Gastroesophageal sphincter (tissue), 4 donors: ENCODE measurements around the gene SPTLC3. TPM values are rescaled to one million over a fixed set of nuclear protein-coding genes. Genes with fewer than 3 reads are reported as not detected.

ENCODE experiments used
- ATAC-seq: fragments of 150-250 bp; one replicate; pipeline ENCODE4 v1.9.1; 2016; ENCODE audit warnings: mild to moderate bottlenecking, moderate library complexity
- H3K27ac ChIP-seq, 4 donors: fragments of 200-600 bp; sonication (generic) in 3 of 4; 1 replicate in 3 of 4; 2 replicates in 1 of 4; pipeline ENCODE4 v1.5.1; 2016 to 2019
- H3K27me3 ChIP-seq: fragments of 200-600 bp; sonication (generic); one replicate; pipeline ENCODE4 v1.5.1; 2019
- H3K36me3 ChIP-seq, 2 donors: fragments of 200-600 bp; sonication (generic); one replicate each; pipeline ENCODE4 v1.5.1; 2019; ENCODE audit warnings: control low read depth in 1 of 2
- H3K4me1 ChIP-seq, 3 donors: fragments of 200-600 bp; sonication (generic); 1 replicate in 2 of 3; 2 replicates in 1 of 3; pipeline ENCODE4 v1.5.1; 2016 to 2019; ENCODE audit warnings: control low read depth in 2 of 3
- H3K4me3 ChIP-seq, 2 donors: fragments of 200-600 bp; sonication (generic); one replicate each; pipeline ENCODE4 v1.5.1; 2019; ENCODE audit warnings: mild to moderate bottlenecking in 1 of 2, moderate library complexity in 1 of 2
- H3K9me3 ChIP-seq, 3 donors: fragments of 200-600 bp; sonication (generic); one replicate each; pipeline ENCODE4 v1.5.1; 2017 to 2019; ENCODE audit warnings: control low read depth in 2 of 3
- EP300 ChIP-seq: sonication (generic); formaldehyde crosslinking; IDR thresholded peaks from one replicate; pipeline ENCODE4 v1.6.1; 2017; ENCODE audit warnings: antibody characterized with exemption, mild to moderate bottlenecking
- POLR2A ChIP-seq, 2 donors: fragments of 450-650 bp; IDR thresholded peaks; one replicate each; pipeline ENCODE4 v1.6.1; 2017; ENCODE audit warnings: antibody characterized with exemption in 2 of 2, mild to moderate bottlenecking in 2 of 2, moderate library complexity in 1 of 2
- POLR2AphosphoS5 ChIP-seq: sonication (generic); formaldehyde crosslinking; IDR thresholded peaks from one replicate; pipeline ENCODE4 v1.6.1; 2017; ENCODE audit warnings: antibody characterized with exemption
- WGBS, 2 donors: methylation state at CpG; one replicate each; pipeline ENCODE4 v1.1.5; 2018; ENCODE audit warnings: low coverage in 1 of 2; 5-methylcytosine and 5-hydroxymethylcytosine counted together
- total RNA-seq, 4 donors: library from RNA; depleted of rRNA; stranded (reverse); fragments of >200 nt; gene quantifications; one replicate each; pipeline ENCODE4 v1.1.0, GENCODE V29; 2016
- TF ChIP-seq, protein P1 (sequence below), 4 experiments: fragments of 200-600 bp in 2 of 4; fragments of 450-650 bp in 2 of 4; sonication (generic) in 1 of 4; IDR thresholded peaks; one replicate each; pipeline ENCODE4 v1.5.1; 2017 to 2019; ENCODE audit warnings: antibody characterized with exemption in 4 of 4, mild to moderate bottlenecking in 2 of 4, moderate library complexity in 2 of 4

SPTLC3 gene
- total RNA-seq, 4 donors from 2014 or later, result 2.0 to 14.6 (median 5.3) TPM

DNA sequence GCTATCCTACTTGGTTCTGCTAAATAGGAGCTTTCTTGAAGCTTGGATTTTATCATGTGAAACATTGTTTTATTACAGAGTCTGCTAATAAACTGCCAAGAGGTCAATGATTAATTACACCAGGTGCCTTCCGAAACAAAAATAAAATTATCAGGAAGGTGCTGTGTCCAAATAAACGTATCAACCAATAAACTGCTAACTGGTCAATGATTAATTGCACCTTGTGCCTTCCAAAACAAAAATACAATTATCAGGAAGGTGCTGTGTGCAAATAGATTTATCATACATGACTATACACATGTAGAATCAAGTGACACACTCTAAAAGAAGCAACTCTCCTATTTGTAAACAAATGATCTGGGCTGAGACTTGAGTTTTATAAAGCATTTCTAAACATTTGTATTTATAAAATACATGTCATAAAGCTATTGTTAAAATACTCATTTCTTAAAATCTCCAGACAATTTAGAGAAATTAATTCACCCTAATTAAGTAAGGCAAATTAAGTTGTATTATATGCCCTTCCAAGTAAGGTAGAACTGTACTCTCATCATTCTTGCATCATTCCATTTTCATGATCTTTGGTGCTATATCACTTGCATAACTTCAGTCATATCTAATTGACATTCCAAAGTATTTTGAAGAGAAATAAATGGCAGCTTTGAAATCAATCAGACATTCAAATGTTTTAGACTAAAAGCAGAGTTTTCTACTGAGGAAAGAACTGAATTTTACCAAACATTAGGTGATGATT lies 26.8 kb downstream of the SPTLC3 start:
- no peaks in the 10 kb centered on the region for H3K27me3 ChIP-seq
- TF ChIP-seq, protein P1, sequence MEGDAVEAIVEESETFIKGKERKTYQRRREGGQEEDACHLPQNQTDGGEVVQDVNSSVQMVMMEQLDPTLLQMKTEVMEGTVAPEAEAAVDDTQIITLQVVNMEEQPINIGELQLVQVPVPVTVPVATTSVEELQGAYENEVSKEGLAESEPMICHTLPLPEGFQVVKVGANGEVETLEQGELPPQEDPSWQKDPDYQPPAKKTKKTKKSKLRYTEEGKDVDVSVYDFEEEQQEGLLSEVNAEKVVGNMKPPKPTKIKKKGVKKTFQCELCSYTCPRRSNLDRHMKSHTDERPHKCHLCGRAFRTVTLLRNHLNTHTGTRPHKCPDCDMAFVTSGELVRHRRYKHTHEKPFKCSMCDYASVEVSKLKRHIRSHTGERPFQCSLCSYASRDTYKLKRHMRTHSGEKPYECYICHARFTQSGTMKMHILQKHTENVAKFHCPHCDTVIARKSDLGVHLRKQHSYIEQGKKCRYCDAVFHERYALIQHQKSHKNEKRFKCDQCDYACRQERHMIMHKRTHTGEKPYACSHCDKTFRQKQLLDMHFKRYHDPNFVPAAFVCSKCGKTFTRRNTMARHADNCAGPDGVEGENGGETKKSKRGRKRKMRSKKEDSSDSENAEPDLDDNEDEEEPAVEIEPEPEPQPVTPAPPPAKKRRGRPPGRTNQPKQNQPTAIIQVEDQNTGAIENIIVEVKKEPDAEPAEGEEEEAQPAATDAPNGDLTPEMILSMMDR (IDR thresholded peaks at IDR 0.05), result no peak
- no peak for TF ChIP-seq POLR2A (IDR thresholded peaks at IDR 0.05)
- H3K4me3 ChIP-seq, result no peak overlapping the region
- H3K4me1 ChIP-seq, result no peaks in the 10 kb centered on the region
- no peaks in the 10 kb centered on the region for H3K9me3 ChIP-seq
- 27 to 59% methylated on average over 2 of the region's 2 CpGs for WGBS, 2 donors
- H3K36me3 ChIP-seq, result no peaks in the 10 kb centered on the region
- H3K27ac ChIP-seq, result no peak overlapping the region
- ATAC-seq, result no peak

DNA sequence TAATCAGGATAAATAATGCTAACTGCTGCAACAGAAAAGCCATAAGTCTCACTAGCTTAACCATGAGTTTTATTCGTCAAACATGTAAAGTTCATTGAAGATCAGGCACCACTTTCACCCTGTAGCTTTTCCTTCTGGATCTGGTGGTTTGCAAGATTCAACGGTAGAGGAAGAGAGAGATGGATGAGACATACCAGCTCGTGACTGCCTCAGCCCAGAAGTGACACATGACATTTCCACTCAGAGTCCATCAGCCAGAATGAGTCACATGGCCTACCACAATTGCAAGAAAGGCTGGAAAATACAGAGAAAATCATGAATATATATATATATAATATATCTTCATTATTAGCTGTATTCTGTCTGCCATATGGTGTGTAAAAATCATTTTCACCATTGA lies 29.0 kb downstream of the SPTLC3 start:
- TF ChIP-seq EP300 (no peak), POLR2A (IDR thresholded peaks at IDR 0.05) (no peak), POLR2AphosphoS5 (no peak)
- TF ChIP-seq, protein P1 (IDR thresholded peaks at IDR 0.05), result no peak
- no peak overlapping the region for H3K4me3 ChIP-seq
- no peak for ATAC-seq
- no peak overlapping the region for H3K27ac ChIP-seq
- no peaks in the 10 kb centered on the region for H3K27me3 ChIP-seq
- no peaks in the 10 kb centered on the region for H3K4me1 ChIP-seq
- H3K36me3 ChIP-seq, result no peaks in the 10 kb centered on the region
- whole genome bisulfite sequencing, 2 donors, result 66 to 79% methylated on average over 3 of the region's 3 CpGs
- H3K9me3 ChIP-seq, result no peaks in the 10 kb centered on the region

DNA sequence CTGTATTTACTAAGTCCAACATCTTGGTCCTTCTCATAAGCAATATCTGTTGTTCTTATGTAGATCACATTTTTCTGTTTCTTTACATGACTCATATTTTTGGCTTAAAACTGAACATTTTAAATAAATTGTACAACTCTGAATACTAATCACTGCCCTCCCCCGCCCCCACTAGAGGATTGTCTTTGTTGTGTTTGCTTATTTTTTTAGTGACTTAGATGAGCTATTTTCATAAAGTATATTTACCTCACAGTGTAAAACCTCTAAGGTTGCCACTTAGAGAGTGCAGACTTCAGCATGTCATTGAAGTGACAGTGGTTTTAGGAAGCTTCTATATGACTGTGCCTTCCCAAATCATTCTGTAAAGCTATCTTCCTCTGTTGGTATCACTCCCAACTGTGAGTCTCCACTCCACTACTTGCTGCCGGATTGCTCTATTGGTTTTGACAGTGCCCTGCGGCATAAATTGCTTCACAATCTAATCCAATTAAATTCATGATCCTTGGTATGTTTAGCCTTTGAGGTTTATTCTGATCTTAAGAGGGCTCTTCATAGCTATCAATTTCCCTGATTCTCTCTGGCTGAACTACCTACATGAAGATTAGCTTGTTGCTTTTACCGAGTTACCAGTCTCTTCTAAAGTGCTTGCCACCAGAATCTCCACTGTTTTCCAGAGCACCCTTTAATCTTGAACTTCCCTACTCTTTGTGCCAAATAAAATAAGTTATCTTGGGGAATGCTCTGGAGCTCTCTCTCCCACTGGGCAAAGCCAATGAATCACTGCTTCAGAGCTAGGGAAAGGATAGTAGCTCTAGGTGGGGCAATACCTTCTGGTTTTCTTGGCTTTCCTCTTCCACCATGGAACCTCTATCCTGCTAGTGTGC lies 33.0 kb downstream of the SPTLC3 start:
- 93 to 95% methylated on average over 4 of the region's 4 CpGs for WGBS, 2 donors
- Histone ChIP-seq H3K4me1 (no peaks in the 10 kb centered on the region), H3K27ac (no peak overlapping the region), H3K27me3 (no peaks in the 10 kb centered on the region), H3K36me3 (no peaks in the 10 kb centered on the region), H3K4me3 (no peak overlapping the region), H3K9me3 (no peaks in the 10 kb centered on the region)
- TF ChIP-seq POLR2AphosphoS5 (no peak), EP300 (no peak), POLR2A (IDR thresholded peaks at IDR 0.05) (no peak)
- TF ChIP-seq, protein P1 (IDR thresholded peaks at IDR 0.05), result no peak
- no peak for ATAC-seq

DNA sequence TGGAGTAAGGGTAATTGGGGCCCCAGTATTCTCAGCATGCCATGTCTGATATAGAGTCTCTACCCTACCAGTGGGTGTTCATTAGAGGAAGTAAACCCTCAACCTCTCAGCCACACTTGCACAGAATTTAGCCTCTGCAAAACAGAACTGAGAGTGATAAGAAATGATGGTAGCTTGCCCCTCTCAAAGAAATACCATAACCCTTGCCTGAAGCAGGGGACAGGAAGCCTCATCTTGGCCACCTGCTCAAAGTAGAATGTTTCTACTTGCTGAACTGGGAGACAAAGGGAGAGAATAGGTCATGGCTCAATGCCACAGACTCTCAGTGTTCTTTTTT lies 33.7 kb downstream of the SPTLC3 start:
- H3K4me1 ChIP-seq, result no peaks in the 10 kb centered on the region
- H3K27me3 ChIP-seq, result no peaks in the 10 kb centered on the region
- TF ChIP-seq POLR2A (IDR thresholded peaks at IDR 0.05) (no peak), POLR2AphosphoS5 (no peak), EP300 (no peak)
- TF ChIP-seq, protein P1 (IDR thresholded peaks at IDR 0.05), result no peak
- H3K4me3 ChIP-seq, result no peak overlapping the region
- no peak overlapping the region for H3K27ac ChIP-seq
- H3K36me3 ChIP-seq, result no peaks in the 10 kb centered on the region
- no peaks in the 10 kb centered on the region for H3K9me3 ChIP-seq
- no peak for ATAC-seq

DNA sequence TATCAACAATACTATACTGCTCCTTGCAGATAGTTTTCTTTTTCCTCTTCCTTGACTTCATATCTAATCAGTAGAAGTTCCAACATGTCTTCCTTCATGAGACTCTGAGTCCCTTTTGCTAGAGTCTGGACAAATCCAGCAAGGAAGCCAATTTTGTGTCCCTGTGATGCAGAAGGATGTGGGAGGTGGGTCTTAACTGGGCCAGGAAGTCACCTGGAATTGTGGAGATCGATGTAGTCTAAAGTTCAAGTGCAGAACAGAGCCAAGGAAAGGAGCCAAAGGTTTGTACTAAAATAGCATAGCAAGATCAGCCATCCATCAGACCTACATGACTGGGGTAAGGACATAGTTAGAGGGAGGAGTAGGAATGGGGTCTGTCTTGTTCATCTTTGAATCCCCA lies 37.6 kb downstream of the SPTLC3 start:
- H3K4me3 ChIP-seq, result no peak overlapping the region
- no peaks in the 10 kb centered on the region for H3K27me3 ChIP-seq
- no peaks in the 10 kb centered on the region for H3K4me1 ChIP-seq
- no peak overlapping the region for H3K27ac ChIP-seq
- TF ChIP-seq, protein P1 (IDR thresholded peaks at IDR 0.05), result no peak
- TF ChIP-seq POLR2A (IDR thresholded peaks at IDR 0.05), result no peak
- no peak for TF ChIP-seq EP300
- TF ChIP-seq POLR2AphosphoS5, result no peak
- ATAC-seq, result no peak
- H3K36me3 ChIP-seq, result peaks cover 0 to 10% of the 10 kb centered on the region in 2 donors
- WGBS, 2 donors, result 60% methylated on average over 1 of the region's 1 CpG; no CpG with 5 or more reads in 1 of the 2 donors
- H3K9me3 ChIP-seq, result no peaks in the 10 kb centered on the region
